GM20431 (cell line): ENCODE data around the gene SLC35G6.
"Not testable (repeated sequence)": the region's sequence is repeated elsewhere in the genome, so short reads cannot be mapped to it uniquely, and the experiment has no call there.

ENCODE experiments used
- in situ Hi-C: fragments of 300-500 bp; cut with MseI, MboI; formaldehyde crosslinking; loops from one replicate; pipeline ENCODE4 v1.15.0; 2020; ENCODE audit warnings: low sequenced_read_pairs; ENCODE audit not compliant: unreplicated experiment

Gene SLC35G6

DNA sequence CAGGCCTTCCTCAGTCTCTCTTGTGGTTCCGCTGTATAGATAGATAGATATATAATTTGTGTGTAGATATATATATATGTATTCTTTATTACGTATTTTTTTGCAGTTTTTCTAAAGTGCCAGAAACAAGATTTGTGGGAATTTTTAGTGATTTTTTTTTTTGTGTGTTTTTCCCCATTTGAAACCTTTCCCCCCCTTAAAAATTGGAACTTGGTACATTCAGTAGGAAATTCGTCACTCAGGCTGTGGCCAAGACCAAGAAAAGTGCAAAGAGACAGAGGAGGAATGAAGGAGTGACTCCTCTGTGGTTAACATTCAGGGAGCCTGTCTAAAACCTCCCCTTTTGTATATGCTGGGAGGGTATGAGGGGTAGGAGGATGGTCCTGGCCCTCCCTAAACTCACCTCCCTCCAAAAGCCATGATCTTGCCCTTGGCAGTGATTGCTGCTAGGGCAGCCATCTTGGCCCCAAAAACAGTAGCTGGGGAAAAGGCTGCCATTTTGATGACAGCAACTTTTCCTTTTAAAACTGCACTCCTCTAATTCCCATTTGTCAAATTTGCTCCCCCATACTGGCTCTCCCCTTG, 21.2 kb upstream of the SLC35G6 start:
- in situ Hi-C loops: no loop called here

DNA sequence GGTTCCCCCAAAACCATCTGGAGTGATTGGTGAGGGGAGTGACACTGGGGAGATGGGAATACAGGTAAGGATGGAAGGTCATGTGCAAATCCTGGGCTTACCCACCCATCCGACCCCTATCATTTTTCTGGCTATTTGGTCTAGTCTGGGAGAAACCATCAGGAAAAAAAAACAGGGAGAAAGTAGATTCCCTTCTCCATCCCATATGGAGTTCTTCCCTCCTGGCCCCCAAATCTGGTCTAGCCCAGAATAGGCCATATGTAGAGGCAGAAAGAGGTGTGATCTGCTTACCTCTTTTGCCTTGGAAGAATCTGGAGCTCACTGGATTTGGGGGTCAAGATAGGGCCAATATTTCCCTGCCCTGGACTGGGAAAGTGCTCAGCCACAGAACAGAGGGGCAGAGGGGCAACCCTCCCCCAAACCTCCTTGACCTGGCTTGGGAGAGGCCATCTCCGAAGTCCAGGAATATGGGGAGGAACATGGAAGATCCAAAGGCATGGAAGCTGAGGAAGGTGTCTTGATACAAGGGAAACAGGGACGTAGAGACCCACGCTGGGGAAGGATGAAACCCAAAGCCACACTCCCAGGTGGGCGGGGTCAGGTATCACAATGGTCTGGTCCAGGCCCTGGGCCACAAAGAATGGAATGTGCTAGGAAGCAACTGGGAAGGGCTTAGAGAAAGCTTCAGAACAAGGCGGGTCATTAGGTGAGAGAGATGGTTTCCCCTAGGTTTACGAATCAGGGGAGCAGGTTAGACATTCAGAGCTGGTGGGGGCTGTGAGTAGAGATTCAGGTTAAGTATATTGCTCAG, 20.2 kb upstream of the SLC35G6 start:
- in situ Hi-C loops: no loop called here

- in situ Hi-C loops: no loop called here
Observed at GRCh38 chr17:7462474-7463371, 18.5 kb upstream of the SLC35G6 start.

- in situ Hi-C loops: no loop called here
Observed at GRCh38 chr17:7463372-7463846, 17.8 kb upstream of the SLC35G6 start.

DNA sequence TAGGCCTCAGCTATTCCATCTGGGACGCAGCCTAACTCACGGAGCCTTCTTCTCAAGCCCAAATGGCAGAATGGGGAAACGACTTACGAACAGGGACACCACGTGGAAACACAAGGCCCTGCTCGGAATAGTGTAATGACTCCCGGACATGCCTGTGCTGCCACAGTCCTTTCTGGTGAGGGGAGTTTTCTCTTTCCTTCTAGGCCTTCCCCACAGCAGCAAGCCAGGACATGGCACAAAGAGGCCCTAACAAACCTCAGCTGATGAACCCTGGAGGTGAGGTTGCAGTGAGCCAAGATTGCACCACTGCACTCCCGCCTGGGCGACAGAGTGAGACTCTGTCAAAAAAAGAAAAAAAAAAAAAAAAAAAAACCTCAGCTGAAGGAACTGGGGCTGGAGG, 17.2 kb upstream of the SLC35G6 start:
- in situ Hi-C loops: no loop called here

DNA sequence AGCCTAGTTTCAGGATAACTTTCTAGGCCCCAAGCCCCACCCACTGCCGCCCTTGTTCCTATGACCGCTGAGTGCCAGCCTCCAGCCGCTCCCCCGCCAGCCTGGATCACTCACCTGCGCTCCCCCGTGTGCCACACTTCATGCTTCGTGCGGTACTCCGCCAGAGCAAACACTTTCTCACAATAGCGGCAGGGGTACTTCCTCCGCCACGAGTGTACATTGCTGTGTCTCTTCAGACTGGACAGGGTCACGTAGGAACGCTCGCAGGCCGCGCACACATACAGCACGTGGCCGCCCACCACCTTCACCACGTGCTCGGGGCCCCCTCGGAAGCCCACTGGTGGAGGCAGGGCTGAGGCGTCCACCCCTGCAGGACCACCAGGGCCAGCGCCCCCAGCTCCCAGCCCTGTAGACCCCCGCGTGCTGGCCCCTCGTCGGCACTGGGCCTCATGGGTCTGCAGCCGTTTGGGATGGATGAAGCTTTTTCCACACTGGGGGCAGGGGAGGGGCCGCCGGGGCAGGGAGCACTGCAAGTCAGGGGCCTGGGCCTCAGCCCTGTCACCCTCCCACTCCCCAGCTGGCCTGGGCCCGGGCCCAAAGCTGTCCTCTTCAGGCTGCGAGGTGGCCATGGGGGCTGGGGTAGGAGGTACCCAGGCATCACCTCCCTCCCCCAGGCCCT, 15.5 kb upstream of the SLC35G6 start:
- in situ Hi-C loops: no loop called here

DNA sequence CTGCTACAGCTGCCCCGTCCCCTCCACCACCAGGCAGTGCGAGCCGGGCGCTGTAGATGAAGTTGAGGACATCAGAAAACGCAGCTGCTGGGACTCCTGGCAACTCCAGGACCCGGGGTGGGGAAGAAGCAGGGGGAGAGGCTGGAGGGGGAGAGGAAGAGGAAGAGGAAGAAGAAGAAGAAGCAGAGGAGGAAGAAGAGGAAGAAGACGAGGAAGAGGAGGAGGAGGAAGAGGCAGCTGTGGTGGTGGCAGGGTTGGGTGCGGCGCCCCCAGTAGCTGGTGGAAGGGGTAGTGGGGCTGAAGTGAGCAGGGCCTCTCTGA, 15.0 kb upstream of the SLC35G6 start:
- in situ Hi-C loops: no loop called here

GRCh38 chr17:7466639-7467341, 14.5 kb upstream of the SLC35G6 start:
- in situ Hi-C loops: no loop called here

GRCh38 chr17:7467498-7467897, 13.7 kb upstream of the SLC35G6 start:
- in situ Hi-C loops: no loop called here

GRCh38 chr17:7468290-7468689, 13.0 kb upstream of the SLC35G6 start:
- in situ Hi-C loops: no loop called here

DNA sequence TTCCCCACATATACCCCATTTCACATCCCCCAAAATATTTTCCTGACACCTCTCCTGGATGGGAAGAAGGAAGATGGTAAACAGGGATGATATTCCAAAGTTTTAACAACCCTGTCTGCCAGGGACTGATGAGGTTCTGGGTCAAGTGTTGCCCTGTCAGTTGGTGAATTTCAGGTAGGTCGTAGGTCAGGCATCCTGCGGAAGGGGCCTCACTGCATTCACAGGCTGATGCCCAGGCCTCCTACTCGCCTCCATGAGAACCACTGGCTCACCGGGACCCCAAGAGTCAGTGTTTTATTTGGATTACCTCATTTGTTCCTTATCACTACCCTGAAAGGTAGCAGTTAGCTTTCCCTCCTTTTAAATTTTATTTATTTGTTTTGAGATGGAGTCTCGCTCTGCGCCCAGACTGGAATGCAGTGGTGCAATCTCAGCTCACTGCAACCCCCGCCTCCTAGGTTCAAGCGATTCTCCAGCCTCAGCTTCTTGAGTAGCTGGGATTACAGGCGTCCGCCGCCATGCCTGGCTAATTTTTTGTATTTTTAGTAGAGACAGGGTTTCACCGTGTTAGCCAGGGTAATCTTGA, 12.3 kb upstream of the SLC35G6 start:
- in situ Hi-C loops: no loop called here

- in situ Hi-C loops: not testable (repeated sequence)
Observed at GRCh38 chr17:7469843-7470242, 11.4 kb upstream of the SLC35G6 start.

- in situ Hi-C loops: not testable (repeated sequence)
Observed at GRCh38 chr17:7470457-7470973, 10.7 kb upstream of the SLC35G6 start.

DNA sequence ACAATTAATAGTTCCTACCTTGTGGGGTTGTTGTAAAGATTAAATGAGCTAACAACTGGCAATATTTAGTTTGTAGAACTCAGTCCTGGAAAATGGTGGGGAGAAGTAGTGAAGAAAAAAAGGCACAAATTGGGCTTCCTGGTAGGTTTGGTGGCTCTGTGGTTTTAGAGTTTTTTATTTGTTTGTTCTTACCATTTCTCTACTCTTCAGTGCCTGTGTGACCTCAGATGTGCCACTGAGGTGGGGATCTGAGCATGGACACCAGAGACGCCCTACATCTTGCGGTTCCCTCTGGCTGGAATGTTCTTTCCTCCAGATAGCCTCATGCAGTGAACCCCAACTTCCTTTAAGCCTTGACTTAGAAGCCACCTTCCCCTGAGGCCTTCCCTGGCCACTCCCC, 9.5 kb upstream of the SLC35G6 start:
- in situ Hi-C loops: no loop called here

DNA sequence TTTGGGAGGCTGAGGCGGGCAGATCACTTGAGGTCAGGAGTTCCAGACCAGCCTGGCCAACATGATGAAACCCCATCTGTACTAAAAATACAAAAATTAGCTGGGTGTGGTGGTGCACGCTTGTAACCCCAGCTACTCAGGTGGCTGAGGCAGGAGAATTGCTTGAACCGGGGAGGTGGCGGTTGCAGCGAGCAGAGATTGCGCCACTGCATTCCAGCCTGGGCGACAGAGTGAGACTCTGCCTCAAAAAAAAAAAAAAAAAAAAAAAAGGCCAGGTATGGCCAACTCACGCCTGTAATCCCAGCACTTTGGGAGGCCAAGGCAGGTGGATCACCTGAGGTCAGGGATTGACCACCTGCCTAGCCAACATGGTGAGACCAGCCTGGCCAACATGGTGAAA, 6.5 kb upstream of the SLC35G6 start:
- in situ Hi-C loops: not testable (repeated sequence)

GRCh38 chr17:7475764-7476422, 5.4 kb upstream of the SLC35G6 start:
- in situ Hi-C loops: no loop called here

- in situ Hi-C loops: no loop called here
Observed at GRCh38 chr17:7476494-7476893, 4.8 kb upstream of the SLC35G6 start.

DNA sequence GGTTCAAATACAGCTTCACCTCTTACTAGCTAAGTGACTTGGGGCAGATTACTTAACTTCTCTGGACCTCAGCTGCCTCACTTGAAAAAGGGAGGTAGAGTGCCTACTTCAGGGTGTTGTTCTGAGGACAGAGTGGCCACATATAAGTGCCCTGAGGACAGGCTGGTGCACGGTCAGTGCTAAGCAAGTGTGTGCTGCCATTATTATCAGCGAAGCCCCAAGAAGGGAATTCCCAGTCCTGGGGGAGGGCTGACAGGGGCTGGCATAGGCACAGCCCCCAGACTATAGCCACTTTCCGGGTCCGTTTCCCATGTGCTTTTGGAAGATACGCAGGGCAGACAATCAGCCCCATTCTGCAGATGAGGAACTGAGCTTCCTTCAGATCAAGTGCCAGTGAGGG, 4.3 kb upstream of the SLC35G6 start:
- in situ Hi-C loops: no loop called here
